ENCODE data around the gene RNU1-4.
"Not testable (repeated sequence)": the region's sequence is repeated elsewhere in the genome, so short reads cannot be mapped to it uniquely, and the experiment has no call there.

RNU1-4 gene

DNA sequence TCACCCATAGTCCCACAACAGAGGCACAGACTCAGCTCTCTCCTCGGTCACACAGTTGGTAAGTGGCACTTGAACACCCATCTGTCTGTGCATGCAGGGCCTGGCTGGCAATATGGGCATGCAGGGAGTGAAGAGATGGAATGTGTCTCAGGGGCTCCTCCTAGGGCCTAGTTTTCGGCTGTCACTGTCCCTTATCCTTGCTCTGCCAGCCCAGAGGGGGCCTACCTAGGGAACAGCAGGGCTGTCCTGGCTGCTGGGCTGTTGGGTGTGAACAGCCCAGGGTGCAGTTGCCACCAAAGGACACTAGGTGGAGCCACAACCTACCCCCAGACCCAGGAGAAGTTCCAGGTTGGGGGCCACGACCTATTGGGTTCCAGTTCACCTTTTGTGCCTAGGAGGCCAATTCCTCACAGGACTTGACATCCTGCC is 30.6 kb upstream of the RNU1-4 start:
- DNase-seq = not testable (repeated sequence)

DNA sequence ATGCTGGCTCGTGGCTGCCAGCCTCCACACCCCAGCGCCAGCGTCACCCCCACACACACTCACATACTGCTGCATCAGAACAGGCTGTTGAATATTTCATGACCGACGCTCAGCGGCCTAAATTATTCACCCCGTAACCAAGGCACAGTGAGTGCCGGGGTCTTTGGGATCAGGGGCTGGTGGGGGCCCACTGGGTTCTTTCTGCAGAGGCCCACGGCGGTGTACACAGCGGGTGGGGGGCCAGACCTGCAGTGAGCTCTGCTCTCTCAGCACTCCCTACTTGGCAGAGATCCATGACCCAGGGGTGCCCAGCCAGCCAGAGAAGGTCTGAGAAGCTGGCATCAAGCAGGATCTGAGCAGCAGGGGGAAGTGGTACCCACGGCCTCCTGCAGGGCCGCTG is 29.7 kb upstream of the RNU1-4 start:
- not testable (repeated sequence) for DNase-seq

DNA sequence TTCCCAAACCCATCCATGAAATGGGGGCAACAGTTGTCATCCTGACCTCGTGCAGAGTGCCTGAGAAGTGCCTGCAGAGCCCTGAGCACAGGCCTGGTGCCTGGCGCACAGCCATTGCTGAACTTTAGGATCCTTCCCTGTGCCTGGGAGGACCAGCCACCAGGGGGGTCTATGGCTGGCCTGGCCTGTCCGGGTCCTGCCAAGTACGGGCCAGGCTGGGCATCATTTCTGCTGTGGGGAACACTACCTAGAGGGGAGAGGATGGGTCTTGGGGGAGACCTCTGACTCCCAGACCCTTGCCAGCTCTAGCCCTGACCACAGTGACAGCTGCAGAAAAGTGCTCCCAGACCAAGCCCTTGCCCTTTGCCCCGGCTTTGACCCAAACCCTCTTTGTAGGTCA is 28.2 kb upstream of the RNU1-4 start:
- DNase-seq = not testable (repeated sequence)

DNA sequence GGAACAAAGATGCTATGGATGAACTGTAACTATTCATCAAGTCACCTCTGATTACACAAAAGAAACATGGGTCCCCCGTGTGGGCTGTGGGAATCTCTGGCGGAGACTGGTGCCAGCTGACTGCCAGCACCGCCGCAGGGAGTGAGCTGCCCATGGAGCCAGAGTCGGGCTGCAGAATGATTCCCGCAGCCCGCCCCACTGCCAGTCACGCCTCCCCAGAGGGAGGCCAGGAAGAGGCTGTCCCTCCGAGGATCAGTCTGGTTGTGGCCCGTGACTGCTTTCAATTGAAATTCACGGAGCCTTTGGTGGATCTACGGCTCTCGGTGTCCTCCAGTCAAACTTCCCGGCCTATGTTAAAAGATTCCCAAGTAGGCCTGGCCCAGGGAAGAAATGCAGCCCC is 27.7 kb upstream of the RNU1-4 start:
- not testable (repeated sequence) for DNase-seq

DNA sequence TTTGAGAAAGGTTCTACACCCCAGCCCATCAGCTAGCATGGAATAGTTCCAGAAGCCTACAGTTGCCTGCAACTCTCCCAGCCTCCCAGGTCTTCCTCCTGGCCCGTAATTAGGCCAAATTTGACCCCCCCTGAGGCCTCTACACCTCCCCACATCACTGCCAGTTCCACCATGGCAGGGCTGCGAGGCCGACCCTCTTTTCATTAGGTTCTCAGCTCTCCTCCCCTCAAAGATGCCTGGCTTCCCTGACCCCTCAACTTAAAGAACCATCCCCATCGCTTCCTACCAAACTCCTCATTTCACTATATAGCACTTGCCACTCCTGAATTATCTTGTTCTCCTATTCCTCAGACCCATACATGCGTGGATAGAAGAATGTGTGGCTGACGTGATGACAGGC is 27.3 kb upstream of the RNU1-4 start:
- DNase-seq = not testable (repeated sequence)

DNA sequence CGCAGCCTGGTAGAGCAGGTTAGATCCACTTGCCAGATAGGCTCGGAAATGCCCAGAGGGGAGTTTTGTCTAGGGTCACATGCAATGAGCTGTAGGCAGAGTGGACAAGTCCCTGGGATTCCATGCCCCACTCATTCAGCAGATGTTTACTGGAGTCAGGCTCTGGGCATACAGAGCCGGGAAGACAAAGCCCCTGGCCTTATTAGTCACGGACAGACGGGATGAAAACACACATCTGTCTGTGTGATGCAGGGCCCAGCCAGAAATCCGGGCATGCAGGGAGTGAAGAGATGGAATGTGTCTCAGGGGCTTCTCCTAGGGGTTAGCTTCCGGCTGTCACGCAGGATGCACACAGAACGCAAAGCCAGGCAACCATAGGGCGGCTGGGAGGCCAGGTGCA is 26.8 kb upstream of the RNU1-4 start:
- DNase-seq = not testable (repeated sequence)

DNA sequence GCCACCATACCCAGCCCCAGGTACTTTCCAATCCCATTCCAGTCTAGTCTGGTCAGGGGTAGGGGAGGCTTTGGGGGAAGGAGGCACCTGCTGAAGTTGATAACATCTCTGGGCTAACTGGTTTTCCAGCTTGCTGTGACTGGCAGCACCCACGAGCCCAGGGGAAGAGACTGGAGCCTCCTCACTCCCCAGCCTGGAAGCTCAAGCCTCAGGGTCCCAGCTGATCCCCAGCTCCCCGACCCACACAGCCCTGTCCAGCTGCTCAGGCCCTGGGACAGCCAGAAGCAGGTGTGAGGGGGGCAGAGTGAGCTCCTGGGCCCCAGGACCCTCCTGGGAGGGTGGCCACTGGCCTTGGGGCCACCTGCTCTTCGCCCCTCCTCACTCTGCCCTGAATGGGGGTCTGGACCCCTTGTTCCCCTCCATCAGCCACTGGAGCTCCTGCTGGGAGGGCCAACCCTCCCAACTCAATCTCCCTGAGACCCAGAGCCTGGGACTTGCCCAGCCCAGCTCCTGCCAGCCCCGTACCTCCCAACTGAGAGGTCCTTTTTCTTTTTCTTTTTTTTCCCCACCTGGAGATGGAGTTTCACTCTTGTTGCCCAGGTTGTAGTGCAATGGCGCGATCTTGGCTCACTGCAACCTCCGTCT is 23.5 kb upstream of the RNU1-4 start:
- DNase-seq = no peak

DNA sequence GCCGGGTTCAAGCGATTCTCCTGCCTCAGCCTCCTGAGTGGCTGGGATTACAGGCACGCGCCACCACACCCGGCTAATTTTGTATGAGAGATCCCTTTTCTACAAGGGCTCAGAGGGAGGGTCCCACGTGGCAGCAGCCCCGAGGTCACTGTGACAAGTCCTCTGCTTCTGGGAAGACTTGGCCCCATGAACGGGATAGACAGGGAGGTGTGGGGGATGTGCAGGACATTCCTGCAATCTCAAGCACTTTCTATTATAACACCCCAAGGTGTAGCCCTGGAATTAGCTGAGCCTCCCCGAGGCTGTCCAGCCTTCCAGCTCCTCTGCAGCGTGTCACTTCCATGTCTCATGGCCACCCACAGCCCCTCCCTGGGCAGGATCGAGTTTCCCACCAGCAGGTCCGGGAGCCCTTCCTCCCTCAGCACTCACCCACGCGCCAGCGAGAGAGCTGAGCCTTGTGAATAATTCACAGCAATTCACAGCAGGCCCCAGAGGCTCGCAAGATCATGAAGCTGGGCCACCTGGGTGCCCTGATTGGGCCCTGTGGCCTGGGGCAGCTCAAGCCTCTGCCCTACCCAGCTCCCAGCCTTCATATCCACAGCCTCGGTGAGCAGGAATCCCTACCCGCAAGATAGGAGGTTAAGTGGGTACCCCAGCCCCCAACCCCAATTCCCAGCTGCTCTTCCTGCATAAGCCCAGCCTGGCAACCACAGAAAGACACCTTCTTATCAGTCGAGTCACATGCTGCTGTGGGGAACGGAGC is 22.8 kb upstream of the RNU1-4 start:
- DNase-seq = no peak

DNA sequence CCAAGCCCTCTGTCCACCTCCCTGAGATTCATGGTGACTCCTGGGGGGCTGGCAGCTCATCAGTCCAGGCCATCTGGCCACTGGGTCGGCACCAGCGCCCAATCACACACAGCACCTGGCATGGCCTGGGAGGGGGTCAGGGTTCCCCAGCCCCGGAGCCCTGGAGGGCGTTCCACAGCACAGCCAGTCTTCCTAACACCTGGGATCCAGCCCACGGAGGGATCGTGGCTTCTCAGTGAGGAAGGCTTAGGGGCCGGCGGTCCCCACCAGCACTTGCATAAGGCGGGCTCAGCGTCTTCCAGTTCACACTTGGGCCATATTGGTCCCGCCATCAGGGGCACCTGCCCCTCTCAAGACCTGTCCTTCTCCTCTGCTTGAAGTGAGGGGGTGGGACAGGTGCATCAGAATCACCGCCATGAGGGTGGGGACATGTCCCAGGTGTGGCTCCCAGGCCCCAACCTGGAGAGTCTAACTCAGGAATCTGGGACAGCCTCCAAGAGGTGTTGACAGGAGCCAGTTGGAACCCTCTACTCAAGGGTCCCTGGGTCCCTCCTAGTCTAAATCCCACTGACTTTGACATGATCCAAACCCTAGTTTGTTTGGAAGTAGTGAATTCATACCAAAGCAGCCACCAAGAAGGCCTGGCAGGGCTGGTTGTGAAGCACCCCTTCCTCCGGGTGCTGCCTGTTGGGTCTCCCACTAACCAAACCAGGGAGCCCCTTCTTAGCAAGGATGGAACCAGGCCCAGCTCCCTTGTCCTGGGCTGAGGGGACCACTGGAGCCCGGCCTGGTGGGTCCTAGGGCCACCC is 22.0 kb upstream of the RNU1-4 start:
- not testable (repeated sequence) for DNase-seq

DNA sequence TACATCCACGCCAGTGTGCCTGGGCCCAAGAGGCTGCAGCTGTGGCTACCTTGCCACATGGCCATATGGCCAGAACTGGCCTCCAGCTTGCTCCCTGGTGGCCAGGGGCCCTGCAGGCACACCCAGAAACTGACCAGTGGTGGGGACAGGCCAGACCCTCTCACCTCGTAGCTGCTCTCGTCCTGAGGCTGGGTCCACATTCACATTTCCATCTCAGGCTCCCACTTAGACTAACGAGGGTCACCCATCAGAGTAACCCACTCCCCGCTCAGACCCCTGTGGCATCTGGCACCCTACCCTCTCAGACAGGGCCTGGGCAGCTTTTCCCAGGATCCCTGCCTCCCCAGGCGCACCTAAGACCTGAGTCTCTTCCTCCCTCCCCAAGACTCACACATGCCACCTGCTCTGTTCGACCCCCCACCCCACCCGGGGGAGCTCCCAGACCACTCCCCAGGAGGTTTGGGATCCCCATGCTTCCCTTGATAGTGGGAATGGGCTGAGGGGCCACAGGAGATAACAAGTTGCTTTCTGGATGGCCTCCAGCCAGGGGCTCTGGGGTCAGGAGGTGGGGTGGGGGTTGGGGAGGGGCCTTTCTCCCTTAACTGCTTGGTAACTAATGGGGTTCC is 21.3 kb upstream of the RNU1-4 start:
- no peak for DNase-seq

DNA sequence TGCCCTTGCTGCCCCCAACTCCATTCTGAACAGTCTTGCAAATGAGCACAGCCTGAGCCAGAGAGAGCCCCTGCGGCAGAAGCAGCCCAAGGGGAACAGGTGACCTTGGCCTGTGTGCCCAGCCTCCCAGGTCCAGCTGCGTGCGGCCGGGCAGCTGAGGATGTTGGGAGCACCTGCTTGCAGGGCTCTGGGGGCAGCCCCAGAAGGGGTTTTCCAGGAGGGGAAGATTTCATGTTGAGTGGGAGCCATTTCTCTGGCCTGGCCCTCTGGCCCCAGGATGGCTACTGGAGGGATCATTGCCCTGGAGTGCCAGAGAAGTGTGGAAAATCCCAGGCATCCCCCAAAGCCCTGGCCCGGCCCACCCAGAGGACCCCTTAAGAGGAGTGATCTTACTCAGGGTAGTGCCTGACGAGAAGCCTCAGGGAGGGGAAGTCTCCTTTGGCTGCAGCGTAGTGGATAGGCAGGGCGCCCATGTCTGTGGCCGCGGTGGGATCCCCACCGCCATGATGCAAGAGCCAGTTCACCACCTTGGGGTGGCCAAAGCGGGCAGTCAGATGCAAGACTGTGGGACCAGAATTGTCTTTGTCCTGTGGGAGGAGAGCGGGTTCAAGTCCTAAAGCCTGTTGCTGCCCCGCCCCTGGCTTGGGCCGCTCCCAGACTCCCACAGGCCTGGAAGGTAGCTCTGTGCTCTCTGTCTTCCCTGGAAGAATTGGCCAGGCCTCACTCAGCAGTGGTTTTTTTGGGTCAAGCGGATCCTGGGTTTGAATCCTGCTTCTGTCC is 20.6 kb upstream of the RNU1-4 start:
- no peak for DNase-seq

DNA sequence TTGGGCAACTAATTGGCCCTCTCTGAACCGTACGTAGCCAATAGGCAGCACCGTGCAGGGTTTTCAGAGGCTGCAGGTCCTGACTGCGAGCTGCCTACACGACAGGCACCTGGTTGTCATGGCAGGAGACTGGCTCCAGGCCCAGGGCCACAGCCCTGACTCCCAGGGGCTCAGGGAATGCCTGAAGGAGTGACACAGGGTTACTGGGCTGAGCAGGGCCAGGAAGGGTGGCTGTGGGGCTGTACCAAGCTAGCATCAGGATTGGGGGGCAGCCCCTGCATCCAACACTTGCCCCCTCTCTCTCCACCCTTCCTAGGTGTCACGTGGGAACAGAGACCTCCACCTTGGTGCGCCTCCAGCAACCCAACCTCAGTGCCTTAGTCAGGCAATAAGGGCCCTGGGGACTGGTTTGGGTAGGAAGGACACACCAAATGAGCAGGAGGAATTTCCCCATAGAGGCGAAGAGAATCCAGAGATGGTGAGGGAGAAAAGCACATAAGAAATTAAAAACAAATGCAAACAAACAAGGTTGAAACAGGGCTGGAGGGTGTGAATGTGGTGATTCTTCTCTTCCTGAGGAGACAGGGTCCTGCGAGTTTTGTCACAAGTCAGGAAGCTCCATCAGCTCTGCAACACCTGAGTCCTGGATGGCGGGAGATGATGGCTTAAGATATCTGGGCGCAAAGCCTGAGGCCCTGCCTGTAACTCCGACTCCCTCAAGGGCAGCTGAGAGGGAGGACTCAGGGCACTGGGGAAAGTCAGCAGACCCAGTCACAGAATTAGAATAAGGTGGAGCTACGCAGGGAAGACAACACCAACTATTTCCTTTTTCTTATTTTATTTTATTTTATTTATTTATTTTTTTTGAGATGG is 19.7 kb upstream of the RNU1-4 start:
- DNase-seq = no peak

DNA sequence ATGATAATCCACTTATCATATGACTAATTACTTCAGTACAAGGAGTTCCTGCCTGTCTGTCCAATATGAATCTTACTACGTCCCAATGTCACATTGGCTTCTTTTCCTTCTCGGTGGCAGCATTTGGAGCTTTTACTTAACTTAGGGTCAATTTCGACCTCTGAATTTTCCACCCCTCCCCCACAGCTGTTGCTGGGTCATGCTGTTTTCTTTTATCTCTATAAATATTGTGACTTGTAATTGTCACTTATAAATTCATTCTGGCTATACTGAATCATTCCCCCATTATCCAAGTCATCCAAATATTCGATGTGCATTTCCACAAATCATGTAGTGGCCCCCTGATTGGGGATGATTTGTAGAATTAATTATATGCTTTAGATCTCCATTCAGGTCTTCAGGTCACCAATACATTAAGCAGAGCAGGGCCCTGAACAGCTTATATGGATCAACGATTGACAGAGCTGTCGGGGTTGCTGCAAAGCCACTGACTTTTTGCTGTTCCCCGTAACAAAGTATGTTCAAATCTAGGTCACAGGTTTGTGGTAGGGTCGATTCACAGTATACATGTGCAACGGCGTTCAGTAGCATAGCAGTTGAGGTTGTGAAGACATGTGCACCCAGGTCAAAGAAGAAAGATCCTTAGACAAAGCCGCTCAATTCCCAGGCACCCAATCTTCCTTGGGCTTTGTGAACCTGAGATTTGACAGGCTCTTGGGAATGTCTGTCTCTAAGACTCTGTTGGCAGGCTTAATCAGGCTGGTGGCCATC is 18.3 kb upstream of the RNU1-4 start:
- DNase-seq = no peak

DNA sequence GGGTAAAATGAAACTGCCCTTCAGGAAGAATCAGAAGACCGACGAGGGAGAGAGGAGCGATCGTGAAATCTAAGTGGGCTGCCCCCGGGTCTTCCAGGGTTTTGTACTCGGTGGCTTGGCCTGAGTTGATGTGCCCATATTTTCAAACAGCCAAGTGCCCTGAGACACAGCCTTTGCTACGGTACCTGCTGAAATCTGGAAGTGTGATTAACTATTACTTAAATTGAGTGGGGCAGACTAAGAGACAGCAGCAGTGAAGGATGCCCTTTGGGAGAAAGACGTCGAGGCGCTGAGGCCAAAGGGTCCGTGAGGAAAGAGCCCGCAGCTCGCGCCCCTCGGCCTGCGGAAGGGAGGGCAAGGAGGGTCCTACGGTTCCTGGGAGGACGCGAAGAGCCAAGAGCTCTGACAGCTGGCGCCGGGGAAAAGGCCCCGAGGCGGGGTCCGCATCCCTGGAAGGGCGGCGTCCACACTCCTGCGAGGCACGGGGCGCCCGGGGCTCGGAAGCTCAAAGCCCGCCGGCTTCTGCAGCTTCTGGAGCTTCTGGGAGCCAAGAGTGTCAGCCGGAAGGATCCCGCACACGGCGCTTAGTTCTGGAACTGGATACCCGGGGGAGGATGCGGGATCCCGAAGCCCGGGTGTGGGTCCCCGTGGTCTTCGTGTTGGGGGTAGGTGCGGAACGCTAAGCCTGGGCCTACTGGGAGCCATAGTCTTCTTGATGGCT is 15.4 kb upstream of the RNU1-4 start:
- DNase-seq = no peak

DNA sequence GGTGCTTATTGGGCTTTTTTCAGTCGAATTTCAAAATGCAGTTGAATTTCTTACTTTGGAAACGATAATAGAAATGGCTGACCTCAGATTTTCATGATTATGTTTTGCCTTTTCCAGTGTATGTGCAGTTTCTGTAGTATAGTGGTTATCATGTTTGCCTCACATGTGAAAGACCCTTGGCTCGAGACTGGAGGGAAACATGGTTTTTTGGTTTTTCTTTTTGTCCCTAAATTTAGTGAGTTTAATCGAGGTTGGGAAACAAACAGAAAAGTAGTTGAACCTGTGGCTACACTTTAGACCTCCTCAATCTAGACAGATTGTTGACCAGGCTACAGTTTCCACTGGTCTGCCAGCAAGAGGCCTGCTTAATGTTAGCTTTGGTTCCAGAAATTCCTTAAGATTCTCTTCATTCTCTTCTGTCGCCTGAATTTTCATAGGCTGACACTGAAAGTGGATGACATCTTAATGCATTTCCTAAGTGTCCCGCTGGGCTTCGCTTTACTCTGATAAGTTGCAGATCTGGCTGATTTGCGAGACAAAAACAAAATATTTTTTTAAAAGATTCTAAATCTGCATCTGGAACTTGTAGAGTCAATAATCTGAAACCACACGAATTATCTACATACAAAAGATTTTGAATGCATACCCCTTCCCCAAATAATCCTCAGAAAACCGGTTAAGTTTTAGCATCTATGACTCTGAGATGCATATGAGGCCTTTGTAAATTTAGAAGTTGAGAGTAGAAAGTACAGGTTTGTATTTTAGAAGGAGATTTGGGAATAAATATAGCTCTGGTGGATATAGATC is 14.7 kb upstream of the RNU1-4 start:
- DNase-seq = not testable (repeated sequence)

DNA sequence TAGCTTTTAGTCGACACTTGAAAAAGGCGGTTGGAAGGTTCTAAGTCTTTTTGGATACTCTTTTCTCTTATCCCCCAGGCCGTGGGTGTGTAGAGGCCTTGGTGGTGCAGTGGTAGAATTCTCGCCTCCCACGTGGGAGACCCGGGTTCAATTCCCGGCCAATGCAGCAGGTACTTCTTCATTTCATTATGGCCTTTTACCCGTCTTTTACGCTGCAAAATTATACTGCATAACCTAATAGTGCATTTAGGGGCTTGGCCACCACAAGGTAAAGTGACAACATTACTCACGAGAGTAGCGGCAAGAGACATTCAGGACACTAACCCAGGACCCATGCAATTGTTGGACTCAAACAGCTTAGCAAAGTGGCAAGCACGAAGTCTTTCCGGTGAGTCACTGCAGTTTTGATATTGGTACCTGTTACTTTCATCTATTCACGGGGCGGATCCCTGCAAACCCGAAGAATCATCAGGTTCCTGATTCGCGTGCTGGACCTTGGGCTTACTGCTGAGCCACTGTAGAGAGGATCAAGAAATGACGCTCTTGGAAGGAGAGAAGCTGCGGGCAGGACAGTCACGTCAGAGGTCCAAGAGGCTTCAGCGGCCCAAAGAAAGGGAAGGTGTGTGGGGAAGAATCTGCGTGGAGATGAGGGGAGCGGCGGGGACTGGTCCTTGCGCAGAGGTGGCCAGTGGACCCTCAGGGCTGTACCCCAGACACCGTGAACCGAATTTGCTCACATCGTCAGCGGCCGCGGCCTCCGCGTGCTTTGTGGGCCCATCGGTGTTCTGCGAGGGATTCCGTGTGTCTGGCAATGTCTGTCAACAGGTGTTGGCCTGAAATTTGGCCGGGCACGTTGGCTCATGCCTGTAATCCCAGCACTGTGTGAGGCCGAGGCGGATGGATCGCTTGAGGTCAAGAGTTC is 12.9 kb upstream of the RNU1-4 start:
- no peak for DNase-seq

DNA sequence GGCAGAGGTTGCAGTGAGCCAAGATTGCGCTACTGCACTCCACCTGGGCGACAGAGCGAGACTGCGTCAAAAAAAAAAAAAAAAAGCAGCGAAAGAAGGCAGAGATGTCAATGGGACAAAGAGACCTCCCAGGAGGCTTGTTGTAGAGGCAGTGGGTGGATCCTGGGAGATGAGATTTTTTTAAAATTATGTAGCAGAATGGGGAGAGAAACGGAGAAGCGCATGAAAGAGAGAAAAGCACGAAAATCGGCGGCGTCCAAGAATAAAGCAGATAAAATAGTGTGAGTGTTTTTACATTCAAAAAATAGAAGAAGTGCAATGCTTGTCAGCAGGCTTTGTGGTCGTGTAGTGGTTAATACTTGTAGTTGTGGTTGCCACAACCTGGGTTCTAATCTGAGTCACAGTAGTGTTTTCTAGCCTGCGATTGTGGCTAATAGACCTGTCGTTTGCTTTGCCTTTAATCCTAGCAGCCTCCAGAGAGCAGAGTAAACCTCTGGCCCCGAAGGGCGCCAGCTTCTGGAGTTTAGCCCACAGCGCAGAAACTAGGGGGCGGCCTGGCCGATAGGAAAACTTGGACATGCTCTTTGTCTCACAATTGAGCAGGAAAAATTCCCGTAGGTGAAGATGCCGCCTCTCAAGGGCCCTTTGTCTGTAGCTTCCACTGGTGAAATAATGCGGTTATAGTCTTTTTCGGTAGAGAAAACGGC is 11.9 kb upstream of the RNU1-4 start:
- DNase-seq = not testable (repeated sequence)

Data from activated T-cell treated with anti-CD3 and anti-CD28 coated beads for 4 hours (primary cell).